ENCODE data around the gene CACFD1. TPM values are rescaled to one million over a fixed set of nuclear protein-coding genes. Genes with fewer than 3 reads are reported as not detected.

CACFD1 gene
- polyA plus RNA-seq, 1 experiment = 9.2 TPM

DNA sequence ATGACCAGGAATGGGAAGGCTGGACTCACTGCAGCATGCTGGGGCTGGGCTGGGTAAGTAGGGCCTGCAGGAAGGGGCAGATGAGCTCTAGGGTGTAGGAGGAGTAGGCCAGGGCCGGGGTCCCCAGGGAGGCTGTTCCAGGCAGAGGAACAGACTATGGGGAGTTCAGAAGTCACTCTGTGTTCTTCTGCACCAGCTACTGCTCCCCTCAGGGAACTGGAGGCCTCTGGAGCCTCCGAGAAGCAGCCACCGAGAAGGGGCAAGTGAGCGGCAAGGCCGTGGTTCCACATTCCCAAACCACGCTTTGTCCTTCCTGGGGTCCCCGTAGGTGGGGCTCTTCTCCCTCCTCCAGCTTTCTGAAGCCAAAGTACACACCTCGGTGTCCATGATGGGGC lies 27.6 kb downstream of the CACFD1 start:
- H3K9me3 ChIP-seq (ENCODE audit: control insufficient read depth, insufficient read depth, low read length) = no peaks in the 10 kb centered on the region; the same call in 1 of the 2 replicates
- TF ChIP-seq, protein P1, sequence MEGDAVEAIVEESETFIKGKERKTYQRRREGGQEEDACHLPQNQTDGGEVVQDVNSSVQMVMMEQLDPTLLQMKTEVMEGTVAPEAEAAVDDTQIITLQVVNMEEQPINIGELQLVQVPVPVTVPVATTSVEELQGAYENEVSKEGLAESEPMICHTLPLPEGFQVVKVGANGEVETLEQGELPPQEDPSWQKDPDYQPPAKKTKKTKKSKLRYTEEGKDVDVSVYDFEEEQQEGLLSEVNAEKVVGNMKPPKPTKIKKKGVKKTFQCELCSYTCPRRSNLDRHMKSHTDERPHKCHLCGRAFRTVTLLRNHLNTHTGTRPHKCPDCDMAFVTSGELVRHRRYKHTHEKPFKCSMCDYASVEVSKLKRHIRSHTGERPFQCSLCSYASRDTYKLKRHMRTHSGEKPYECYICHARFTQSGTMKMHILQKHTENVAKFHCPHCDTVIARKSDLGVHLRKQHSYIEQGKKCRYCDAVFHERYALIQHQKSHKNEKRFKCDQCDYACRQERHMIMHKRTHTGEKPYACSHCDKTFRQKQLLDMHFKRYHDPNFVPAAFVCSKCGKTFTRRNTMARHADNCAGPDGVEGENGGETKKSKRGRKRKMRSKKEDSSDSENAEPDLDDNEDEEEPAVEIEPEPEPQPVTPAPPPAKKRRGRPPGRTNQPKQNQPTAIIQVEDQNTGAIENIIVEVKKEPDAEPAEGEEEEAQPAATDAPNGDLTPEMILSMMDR (IDR thresholded peaks at IDR 0.05; ENCODE audit: low read depth, low read length) = no peak
- no peak overlapping the region for H3K4me3 ChIP-seq (ENCODE audit: low read depth, low read length)
- ChIA-PET CTCF (interaction anchor here (1.1 to 2.0 kb wide), 8 partner anchors 27 to 319 kb away, joined by 3 to 25 read pairs (median 6); partner anchors contain the start of genes CACFD1, SURF1 and SURF2), POLR2A (no interaction called here)
- no peak for DNase-seq (ENCODE audit: low read depth, low spot score)
- peaks cover 28% of the 10 kb centered on the region for H3K27me3 ChIP-seq (ENCODE audit: control insufficient read depth, insufficient read depth, low read length)
- no peak overlapping the region for H3K27ac ChIP-seq (ENCODE audit: low read depth, low read length)

DNA sequence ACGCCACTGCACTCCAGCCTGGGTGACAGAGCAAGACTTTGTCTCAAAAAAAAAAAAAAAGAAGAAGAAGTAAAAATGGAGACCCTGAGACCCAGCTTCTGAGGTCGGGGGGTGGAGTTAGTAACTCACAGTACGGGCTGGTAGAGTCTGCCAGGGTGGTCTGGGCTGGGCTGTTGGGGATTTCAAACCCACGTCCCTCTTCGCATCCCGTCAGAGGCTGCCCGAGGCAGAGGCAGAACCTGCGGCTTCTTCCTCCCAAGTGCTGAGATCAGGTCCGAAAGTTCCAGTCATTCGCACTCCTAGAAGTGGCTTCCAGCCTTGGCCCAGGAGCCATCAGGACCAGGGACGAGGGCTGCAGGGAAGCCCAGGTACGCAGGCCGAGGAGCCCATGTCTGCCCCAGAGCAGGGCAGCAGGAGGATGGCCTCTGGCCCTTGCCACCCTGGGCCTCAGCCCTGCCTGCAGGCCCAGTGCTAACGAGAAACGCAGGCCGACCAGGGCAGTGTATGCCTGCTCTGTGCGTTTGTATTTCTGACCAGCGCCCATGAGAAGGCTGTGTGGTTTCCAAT lies 29.0 kb downstream of the CACFD1 start:
- Histone ChIP-seq H3K4me3 (ENCODE audit: low read depth, low read length) (no peak overlapping the region), H3K27me3 (ENCODE audit: control insufficient read depth, insufficient read depth, low read length) (peaks cover 33% of the 10 kb centered on the region), H3K9me3 (ENCODE audit: control insufficient read depth, insufficient read depth, low read length) (no peaks in the 10 kb centered on the region; the same call in 1 of the 2 replicates), H3K27ac (ENCODE audit: low read depth, low read length) (no peak overlapping the region)
- ChIA-PET POLR2A (no interaction called here), CTCF (interaction anchor here (0.7 to 1.2 kb wide), 3 partner anchors 44 to 341 kb away, joined by 3 to 4 read pairs (median 4); no protein-coding TSS in a partner anchor)
- no peak for DNase-seq (ENCODE audit: low read depth, low spot score)
- TF ChIP-seq, protein P1 (IDR thresholded peaks at IDR 0.05; ENCODE audit: low read depth, low read length) = no peak

DNA sequence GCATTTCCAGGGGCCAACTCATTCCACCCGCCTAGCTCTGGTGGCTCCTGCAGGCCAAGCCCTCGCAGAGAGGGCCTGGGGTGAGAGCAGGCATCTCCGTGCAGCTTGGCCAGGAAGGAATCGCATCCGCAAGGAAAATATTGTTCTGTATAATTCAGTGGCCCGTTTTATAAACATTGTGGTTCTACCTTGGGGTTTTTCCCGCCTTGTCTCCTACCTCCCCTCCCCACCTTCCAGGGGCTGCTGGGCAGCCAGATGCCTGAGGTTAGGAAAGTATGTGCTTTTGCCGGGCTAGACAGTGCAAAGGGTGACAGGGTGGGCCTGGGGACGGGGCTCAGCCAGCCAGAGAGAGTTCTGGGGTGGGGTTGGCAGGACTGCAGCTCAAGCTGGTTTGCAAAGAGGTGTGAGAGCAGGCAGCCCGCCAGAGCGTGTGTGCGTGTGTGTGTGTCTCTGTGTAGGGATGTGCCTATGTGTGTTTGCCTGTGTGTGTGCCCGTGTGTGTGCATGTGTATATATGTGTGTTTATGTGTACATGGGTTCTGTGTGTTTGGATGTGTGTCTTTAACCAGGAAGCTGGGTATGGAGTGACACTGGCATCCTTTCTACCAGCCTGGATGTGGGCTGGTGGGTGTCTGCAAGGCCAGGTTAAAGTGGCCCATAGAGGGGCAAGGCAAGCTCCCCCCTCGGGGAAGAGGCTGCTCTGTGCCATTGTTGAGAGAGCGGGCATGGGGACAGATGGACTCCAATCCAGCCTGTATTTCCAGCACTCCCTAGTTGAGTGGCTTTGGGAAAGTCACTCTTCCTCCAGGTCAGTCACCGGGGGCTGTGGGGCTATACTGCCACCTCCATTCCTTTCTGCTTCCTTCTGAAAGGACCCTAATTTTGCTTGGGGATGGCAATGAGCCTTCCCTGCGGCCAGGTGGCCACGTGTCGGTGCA lies 29.7 kb downstream of the CACFD1 start:
- no peak overlapping the region for H3K27ac ChIP-seq (ENCODE audit: low read depth, low read length)
- H3K9me3 ChIP-seq (ENCODE audit: control insufficient read depth, insufficient read depth, low read length) = no peaks in the 10 kb centered on the region; the same call in 1 of the 2 replicates
- ChIA-PET POLR2A (no interaction called here), CTCF (no interaction called here)
- no peak for DNase-seq (ENCODE audit: low read depth, low spot score)
- H3K4me3 ChIP-seq (ENCODE audit: low read depth, low read length) = no peak overlapping the region
- H3K27me3 ChIP-seq (ENCODE audit: control insufficient read depth, insufficient read depth, low read length) = peaks cover 35% of the 10 kb centered on the region
- TF ChIP-seq, protein P1 (IDR thresholded peaks at IDR 0.05; ENCODE audit: low read depth, low read length) = no peak

DNA sequence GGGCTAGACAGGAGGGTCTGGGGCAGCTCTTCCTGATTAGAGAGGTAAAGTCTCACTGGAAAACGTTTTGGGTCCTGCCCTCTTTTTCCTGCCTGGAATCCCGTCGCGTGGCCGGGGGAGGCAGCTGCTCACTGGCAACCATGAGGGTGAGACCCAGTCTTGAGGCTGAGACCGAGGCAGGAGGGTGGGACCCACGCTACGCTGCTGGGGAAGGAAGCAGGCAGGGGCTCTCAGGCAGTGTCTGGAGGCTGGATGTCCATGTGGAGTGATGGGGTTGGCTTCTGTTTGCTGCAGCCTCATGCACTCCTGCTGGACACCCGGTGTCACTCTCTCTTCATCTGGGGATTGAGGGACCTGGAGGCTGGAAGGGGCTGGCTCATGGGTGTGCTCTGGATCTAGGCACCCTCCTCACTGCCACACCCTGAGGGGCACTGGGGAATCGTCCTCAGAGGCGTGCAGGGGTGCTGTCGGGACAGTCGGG lies 30.5 kb downstream of the CACFD1 start:
- POLR2A ChIA-PET = no interaction called here
- CTCF ChIA-PET = no interaction called here

More for the DNA sequence above, 30.5 kb downstream of the CACFD1 start:
- TF ChIP-seq, protein P1 (IDR thresholded peaks at IDR 0.05; ENCODE audit: low read depth, low read length) = no peak
- DNase-seq (ENCODE audit: low read depth, low spot score) = no peak
- Histone ChIP-seq H3K27me3 (ENCODE audit: control insufficient read depth, insufficient read depth, low read length) (peaks cover 39% of the 10 kb centered on the region), H3K9me3 (ENCODE audit: control insufficient read depth, insufficient read depth, low read length) (peaks cover 3% of the 10 kb centered on the region; the same call in 1 of the 2 replicates), H3K4me3 (ENCODE audit: low read depth, low read length) (no peak overlapping the region), H3K27ac (ENCODE audit: low read depth, low read length) (no peak overlapping the region)
